GM23338 (cell line): ENCODE data around the gene CNP. TPM values are rescaled to one million over a fixed set of nuclear protein-coding genes. Genes with fewer than 3 reads are reported as not detected.

ENCODE experiments used
- ATAC-seq: fragments of 200-7000 bp; cut with Tn5 transposase; 3 replicates; pipeline ENCODE4 v1.9.1; 2020
- DNase-seq: peaks from one replicate; pipeline ENCODE4 v3.0.0-alpha.2; 2015; ENCODE audit warnings: low spot score
- H2AFZ ChIP-seq: fragments of 200-600 bp; sonication (generic); 2 replicates; pipeline ENCODE4 v1.8.0; 2016; ENCODE audit warnings: antibody characterized with exemption, mild to moderate bottlenecking, moderate library complexity
- H3F3A ChIP-seq: fragments of 200-600 bp; sonication (generic); replicated peaks from 2 replicates; pipeline ENCODE4 v1.8.0; 2017; ENCODE audit warnings: antibody characterized with exemption, mixed run types, low read depth
- H3K27ac ChIP-seq: fragments of 200-600 bp; sonication (generic); 2 replicates; pipeline ENCODE4 v1.6.1; 2016; ENCODE audit warnings: low read depth
- H3K27me3 ChIP-seq: fragments of 200-600 bp; sonication (generic); 2 replicates; pipeline ENCODE4 v1.8.0; 2016; ENCODE audit warnings: mild to moderate bottlenecking, mixed run types, moderate library complexity; ENCODE audit not compliant: insufficient read depth
- H3K36me3 ChIP-seq: fragments of 200-600 bp; sonication (generic); 2 replicates; pipeline ENCODE4 v1.8.0; 2016; ENCODE audit warnings: mild to moderate bottlenecking; ENCODE audit not compliant: insufficient read depth
- H3K4me1 ChIP-seq: fragments of 200-600 bp; sonication (generic); 2 replicates; pipeline ENCODE4 v1.8.0; 2016; ENCODE audit warnings: mild to moderate bottlenecking, moderate library complexity; ENCODE audit not compliant: insufficient read depth
- H3K4me2 ChIP-seq: fragments of 200-600 bp; sonication (generic); 2 replicates; pipeline ENCODE4 v1.7.1; 2017; ENCODE audit warnings: mixed run types
- H3K4me3 ChIP-seq: fragments of 200-600 bp; sonication (generic); 2 replicates; pipeline ENCODE4 v1.6.1; 2016; ENCODE audit warnings: mixed run types
- H3K79me2 ChIP-seq: fragments of 200-600 bp; sonication (generic); replicated peaks from 2 replicates; pipeline ENCODE4 v1.8.0; 2017; ENCODE audit warnings: mild to moderate bottlenecking; ENCODE audit not compliant: insufficient read depth
- H3K9me2 ChIP-seq: fragments of 200-600 bp; sonication (generic); 2 replicates; pipeline ENCODE4 v1.8.0; 2017; ENCODE audit not compliant: insufficient read depth
- H4K20me1 ChIP-seq: fragments of 200-600 bp; sonication (generic); replicated peaks from 2 replicates; pipeline ENCODE4 v1.8.0; 2017; ENCODE audit warnings: mild to moderate bottlenecking; ENCODE audit not compliant: insufficient read depth
- H3K27ac Mint-ChIP-seq: 2 replicates; pipeline ENCODE4 v1.8.0; 2020; ENCODE audit warnings: inconsistent platforms, mild to moderate bottlenecking, moderate library complexity, mixed read lengths
- H3K27me3 Mint-ChIP-seq: 3 replicates; pipeline ENCODE4 v1.8.0; 2022; ENCODE audit warnings: low read depth, mild to moderate bottlenecking, moderate library complexity, mixed read lengths, inconsistent platforms; ENCODE audit not compliant: insufficient read depth, poor library complexity
- H3K36me3 Mint-ChIP-seq: 3 replicates; pipeline ENCODE4 v1.8.0; 2021; ENCODE audit warnings: low read depth, mild to moderate bottlenecking, inconsistent platforms, moderate library complexity, mixed read lengths
- H3K4me1 Mint-ChIP-seq: 3 replicates; pipeline ENCODE4 v1.8.0; 2020; ENCODE audit warnings: mild to moderate bottlenecking, inconsistent platforms, mixed read lengths
- H3K4me3 Mint-ChIP-seq: 3 replicates; pipeline ENCODE4 v1.8.0; 2021; ENCODE audit warnings: moderate library complexity, mild to moderate bottlenecking, inconsistent platforms, mixed read lengths
- H3K9me3 Mint-ChIP-seq: 3 replicates; pipeline ENCODE4 v1.8.0; 2020; ENCODE audit warnings: moderate library complexity, mild to moderate bottlenecking, inconsistent platforms, mixed read lengths
- CTCF ChIP-seq, 2 experiments: fragments of 200-600 bp in 1 of 2; sonication (generic) in 1 of 2; conservative IDR thresholded peaks; 2 replicates each; pipeline versions ENCODE4 v1.5.1 to v1.6.1; 2016 to 2017; ENCODE audit warnings: antibody characterized with exemption in 2 of 2, low read depth in 2 of 2, mild to moderate bottlenecking in 2 of 2, moderate library complexity in 1 of 2
- ETS1 ChIP-seq: IDR thresholded peaks from 2 replicates; pipeline ENCODE4 v1.6.1; 2016; ENCODE audit warnings: antibody characterized with exemption
- EZH2phosphoT487 ChIP-seq: fragments of 200-600 bp; sonication (generic); IDR thresholded peaks from one replicate; pipeline ENCODE4 v1.8.1; 2018; ENCODE audit warnings: antibody characterized with exemption; ENCODE audit not compliant: unreplicated experiment
- JUNB ChIP-seq: IDR thresholded peaks from one replicate; pipeline ENCODE4 v1.6.1; 2016; ENCODE audit warnings: antibody characterized with exemption; ENCODE audit not compliant: unreplicated experiment
- NANOG ChIP-seq: IDR thresholded peaks from 2 replicates; pipeline ENCODE4 v1.6.1; 2016; ENCODE audit warnings: antibody characterized with exemption, borderline replicate concordance
- REST ChIP-seq: IDR thresholded peaks from one replicate; pipeline ENCODE4 v1.6.1; 2018; ENCODE audit warnings: antibody characterized with exemption; ENCODE audit not compliant: unreplicated experiment
- STAT1 ChIP-seq: IDR thresholded peaks from one replicate; pipeline ENCODE4 v1.6.1; 2016; ENCODE audit warnings: antibody characterized with exemption; ENCODE audit not compliant: unreplicated experiment
- ZNF114 ChIP-seq: fragments of 250-450 bp; sonication (Bioruptor Pico); IDR thresholded peaks from 2 replicates; pipeline ENCODE4 v1.5.0; 2020; ENCODE audit warnings: mild to moderate bottlenecking, moderate library complexity
- ZNF331 ChIP-seq: fragments of 250-450 bp; sonication (Bioruptor Pico); IDR thresholded peaks from 2 replicates; pipeline ENCODE4 v1.5.0; 2020; ENCODE audit warnings: low read depth, mild to moderate bottlenecking, moderate library complexity
- ZNF462 ChIP-seq: fragments of 250-450 bp; sonication (Bioruptor Pico); IDR thresholded peaks from 2 replicates; pipeline ENCODE4 v1.5.0; 2020; ENCODE audit warnings: mild to moderate bottlenecking, moderate library complexity
- polyA plus RNA-seq: library from polyadenylated mRNA; unstranded; fragments of >200 nt; fragmentation: Nextera tagmentation; extraction: Ambion mirVana; gene quantifications from 2 replicates; pipeline ENCODE4 v1.2.1, GENCODE V29; 2016
- total RNA-seq: library from RNA; depleted of rRNA; stranded (reverse); fragments of >200 nt; shearing (Covaris generic); gene quantifications from 2 replicates; pipeline ENCODE4 v1.2.3, GENCODE V29; 2014

Gene CNP
- total and polyA plus RNA-seq, 2 experiments from 2014 or later = 30.8 to 47.8 TPM

- no peak for TF ChIP-seq REST
- no peak for TF ChIP-seq EZH2phosphoT487
- no peak for TF ChIP-seq JUNB
- no peak for TF ChIP-seq ETS1
These were observed 5.3 kb downstream of the CNP start (continued) for GRCh38 chr17:41971721-41972523.

GRCh38 chr17:41972571-41973407 lies 6.2 kb downstream of the CNP start:
- H3K4me3 Mint-ChIP-seq = no peak overlapping the region; the same call in 2 of the 3 replicates
- ATAC-seq = no peak
- no peak for DNase-seq
- H3K27me3 Mint-ChIP-seq = peaks cover 6% of the 10 kb centered on the region
- H3K4me1 Mint-ChIP-seq = peaks cover 5% of the 10 kb centered on the region
- Histone ChIP-seq H3K79me2 (no peaks in the 10 kb centered on the region), H3K9me2 (no peaks in the 10 kb centered on the region), H3F3A (peaks cover 20% of the 10 kb centered on the region), H3K27ac (no peak overlapping the region), H3K36me3 (peaks cover 29% of the 10 kb centered on the region), H2AFZ (no peak overlapping the region), H3K4me3 (no peak overlapping the region), H3K4me1 (peaks cover 3% of the 10 kb centered on the region; the same call in 1 of the 2 replicates), H3K27me3 (no peaks in the 10 kb centered on the region), H3K4me2 (no peak overlapping the region), H4K20me1 (peaks cover 7% of the 10 kb centered on the region)
- peaks cover 79% of the 10 kb centered on the region for H3K36me3 Mint-ChIP-seq
- no peak overlapping the region for H3K27ac Mint-ChIP-seq
- no peaks in the 10 kb centered on the region for H3K9me3 Mint-ChIP-seq
- TF ChIP-seq ZNF114 (no peak), EZH2phosphoT487 (no peak), ZNF331 (CRISPR knock-in tag) (no peak), NANOG (no peak), CTCF (conservative IDR thresholded peaks at IDR 0.05; ENCODE audit: low read depth in 2 of 2) (no peak), STAT1 (no peak), ZNF462 (CRISPR knock-in tag) (no peak)
